ENCODE data around the gene FCSK.
A peak's percentile ranks its signal among the peaks of the same experiment; 100 is the strongest.
"Not testable (repeated sequence)": the region's sequence is repeated elsewhere in the genome, so short reads cannot be mapped to it uniquely, and the experiment has no call there.

The FCSK gene

DNA sequence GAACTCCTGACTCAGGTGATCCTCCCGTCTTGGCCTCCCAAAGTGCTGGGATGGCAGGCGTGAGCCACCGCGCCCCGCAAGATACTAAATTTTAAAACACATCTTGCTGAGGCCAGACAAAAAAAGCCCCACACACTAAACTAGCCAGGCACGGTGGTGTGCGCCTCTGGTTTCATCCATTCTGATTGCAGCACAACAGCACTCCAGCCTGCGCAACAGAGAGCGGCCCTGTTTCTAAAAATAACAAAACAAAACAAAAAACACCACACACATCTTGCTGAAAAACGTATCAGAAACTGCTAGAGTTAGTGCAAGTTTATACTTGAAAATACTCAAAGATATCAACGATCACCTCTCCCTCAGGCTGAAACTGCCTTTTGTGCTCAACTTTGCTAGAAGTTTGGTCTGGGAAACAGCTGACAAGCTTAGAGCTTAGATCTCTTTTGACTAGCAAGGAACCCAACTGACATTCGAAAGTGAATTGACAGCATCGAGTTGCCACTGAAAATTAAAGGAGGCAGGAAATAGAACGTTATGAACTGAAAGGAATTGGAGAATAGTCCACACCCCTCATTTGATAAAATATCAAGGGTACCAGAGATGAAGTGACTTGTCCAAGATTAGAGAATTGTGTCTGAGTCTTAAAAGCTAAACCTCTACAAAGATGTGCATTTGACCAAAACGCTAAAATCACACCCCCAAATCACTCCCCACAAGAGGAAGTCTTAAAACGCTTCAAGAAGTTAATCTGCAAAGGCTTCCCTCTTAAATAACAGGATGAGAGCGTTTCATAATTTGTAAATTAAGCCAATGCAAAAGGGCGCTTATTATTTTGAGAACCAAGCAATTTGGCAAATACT is 68.1 kb downstream of the FCSK start:
- no peak for DNase-seq (ENCODE audit: low read depth in 2 of 3, low spot score in 1 of 3)

DNA sequence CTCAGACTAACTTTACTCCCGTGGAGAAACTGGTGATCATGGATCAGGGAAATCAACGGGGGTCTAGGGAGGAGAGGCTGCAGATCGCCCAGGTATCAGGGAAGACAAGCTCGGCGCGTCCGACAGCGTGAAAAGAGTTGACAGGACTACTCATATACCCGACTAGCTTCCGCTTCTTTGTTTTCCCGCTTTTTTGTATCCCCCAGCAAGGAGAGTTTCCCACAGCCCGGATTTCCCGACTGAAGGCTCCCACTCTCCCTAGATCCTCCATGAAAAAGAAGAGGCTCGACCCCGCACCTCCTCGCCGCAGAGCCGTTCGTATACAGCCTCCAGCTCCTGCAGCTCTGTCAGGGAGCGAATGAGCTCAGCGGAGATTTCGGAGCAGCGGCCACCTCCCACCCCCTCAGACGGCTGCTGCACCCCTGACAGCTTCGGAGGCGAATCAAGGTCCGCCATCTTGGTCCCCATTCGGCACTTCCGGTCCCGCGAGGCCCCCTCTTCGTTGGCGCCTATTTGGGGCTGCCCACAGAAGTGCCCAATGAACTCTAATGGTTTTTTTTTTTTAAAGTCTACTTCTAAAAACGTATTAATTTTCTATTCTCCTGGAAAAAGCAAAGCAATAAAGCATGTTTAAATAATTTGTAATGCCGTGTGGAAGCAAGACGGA is 68.8 kb downstream of the FCSK start, which contains the start of gene COG4:
Gene COG4 (minus strand): TSS at position 479 of the 667 bp plus-strand sequence. CDS start 11 bp downstream, at position 468.
- DNase-seq (ENCODE audit: low read depth in 2 of 3, low spot score in 1 of 3), result peak; percentile 84 to 89 (median 88)

DNA sequence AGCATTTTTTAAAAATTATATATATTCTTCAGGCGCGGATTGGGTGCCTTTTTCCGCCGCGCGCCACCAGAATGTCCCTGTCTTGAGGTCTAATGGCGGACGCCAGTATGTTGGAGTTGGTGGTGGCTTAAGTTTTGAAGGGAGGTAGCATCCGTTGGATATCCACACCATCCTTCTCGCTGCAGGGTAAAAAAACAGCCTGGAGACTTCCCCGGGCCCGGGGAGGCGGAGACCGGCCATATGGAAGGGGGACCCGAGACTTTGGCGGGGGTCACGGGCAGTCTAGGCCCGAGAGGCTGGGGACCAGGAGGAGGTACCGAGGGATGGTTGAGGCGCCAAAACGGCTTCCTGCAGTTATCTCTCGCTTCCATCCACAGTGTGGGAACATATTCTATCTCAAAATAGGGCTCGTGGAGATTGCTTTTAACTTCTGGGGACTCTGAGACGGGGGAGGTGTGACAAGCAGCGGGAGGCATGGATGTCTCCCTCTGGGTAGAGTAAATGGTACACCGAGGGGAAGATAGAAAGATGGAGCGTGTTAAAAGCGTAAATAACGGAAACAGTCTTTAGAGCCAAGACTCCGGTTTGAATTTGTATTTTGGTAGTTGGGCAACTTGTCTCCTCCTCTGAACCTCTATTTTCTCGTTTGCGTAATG is 69.5 kb downstream of the FCSK start, which contains the start of gene SF3B3:
Gene SF3B3 (plus strand): TSS at position 74 of the 656 bp plus-strand sequence. CDS start 2,841 bp downstream, outside the sequence.
- peak; percentile 52 to 56 (median 53) for DNase-seq (ENCODE audit: low read depth in 2 of 3, low spot score in 1 of 3)

DNA sequence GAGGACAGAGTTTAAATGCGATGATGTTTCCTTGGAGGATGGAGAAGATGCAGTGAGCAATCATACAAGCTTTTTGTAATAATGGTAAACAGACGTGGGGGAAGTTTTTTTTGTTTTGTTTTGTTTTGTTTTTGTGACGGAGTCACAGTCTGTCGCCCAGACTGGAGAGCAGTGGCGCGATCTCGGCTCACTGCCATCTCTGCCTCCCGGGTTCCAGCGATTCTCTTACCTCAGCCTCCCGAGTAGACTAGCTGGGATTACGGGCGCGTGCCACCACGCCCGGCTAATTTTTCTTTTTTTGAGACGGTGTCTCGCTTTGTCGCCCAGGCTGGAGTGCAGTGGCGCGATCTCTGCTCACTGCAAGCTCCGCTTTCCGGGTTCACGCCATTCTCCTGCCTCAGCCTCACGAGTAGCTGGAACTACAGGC is 70.0 kb downstream of the FCSK start:
- DNase-seq (ENCODE audit: low read depth in 2 of 3, low spot score in 1 of 3), result not testable (repeated sequence)

DNA sequence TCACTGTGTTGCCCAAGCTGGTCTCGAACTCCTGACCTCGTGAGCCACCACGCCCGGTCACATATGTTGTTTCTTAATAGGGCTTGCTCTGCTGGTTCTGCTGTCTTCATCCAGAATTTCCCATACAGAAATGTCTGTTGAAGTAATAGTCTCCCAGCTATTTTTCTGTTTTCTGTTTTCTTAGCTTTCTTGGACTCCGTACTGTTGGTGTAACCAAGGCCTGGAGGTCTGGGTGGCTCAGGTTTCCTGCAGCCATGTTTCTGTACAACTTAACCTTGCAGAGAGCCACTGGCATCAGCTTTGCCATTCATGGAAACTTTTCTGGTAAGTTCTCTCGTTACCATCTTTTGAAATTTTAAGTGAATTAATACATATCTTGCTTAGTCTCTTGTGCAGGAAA is 72.0 kb downstream of the FCSK start:
- no peak for DNase-seq (ENCODE audit: low read depth in 2 of 3, low spot score in 1 of 3)

DNA sequence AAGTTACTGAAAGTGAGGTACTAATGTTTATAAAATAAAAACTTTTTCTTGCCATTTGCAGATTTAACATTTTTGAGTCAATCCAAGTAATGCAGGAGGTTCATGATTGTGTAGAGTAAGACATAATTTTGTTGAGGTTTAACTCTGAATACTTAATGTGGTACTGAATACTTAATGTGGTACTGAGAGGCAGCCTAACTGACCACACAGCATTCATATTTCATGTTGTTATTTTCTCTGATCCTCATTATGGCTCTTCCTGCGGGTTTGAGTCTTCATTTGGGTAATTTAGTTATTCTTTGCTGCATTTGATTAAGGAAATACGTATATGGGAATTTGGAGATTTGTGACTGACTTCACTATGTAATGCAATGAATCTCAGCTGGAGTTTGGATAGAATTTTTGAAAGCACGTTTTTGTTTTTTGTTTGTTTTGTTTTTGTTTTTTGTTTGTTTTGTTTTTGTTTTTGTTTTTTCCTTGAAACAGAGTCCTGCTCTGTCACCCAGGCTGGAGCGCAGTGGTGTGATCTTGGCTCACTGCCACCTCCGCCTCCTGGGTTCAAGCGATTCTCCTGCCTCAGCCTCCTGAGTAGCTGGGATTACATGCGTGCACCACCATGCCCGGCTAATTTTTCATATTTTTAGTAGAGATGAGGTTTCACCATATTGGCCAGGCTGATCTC is 73.1 kb downstream of the FCSK start:
- DNase-seq (ENCODE audit: low read depth in 2 of 3, low spot score in 1 of 3), result no peak

DNA sequence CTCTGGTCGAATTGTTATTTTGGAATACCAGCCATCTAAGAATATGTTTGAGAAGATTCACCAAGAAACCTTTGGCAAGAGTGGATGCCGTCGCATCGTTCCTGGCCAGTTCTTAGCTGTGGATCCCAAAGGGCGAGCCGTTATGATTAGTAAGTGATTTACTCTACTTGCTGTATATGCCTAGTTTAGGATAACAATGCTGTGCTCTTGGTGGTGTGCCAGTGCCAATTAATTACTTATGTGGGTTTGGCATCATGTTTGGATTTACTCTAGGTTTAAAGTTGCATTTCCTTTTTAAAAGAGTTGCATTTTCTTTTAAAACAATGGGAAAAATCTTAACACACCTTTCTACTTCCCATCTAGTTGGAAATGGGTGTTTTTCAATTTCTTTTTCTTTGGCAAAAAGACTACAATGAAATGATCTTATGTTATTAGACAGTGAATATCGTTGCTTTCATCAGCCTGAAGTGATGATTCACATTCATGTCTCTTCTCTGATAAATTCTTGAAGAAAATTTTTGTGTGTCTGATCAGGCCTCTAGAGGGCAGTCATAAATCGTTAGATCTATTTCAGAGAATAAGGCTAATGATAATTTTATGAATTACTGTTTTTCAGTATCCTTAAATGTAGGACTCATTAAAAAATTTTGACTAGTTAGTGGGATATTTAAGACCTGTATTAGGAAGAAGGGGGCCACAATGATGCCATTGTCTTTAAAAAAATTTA is 74.8 kb downstream of the FCSK start:
- no peak for DNase-seq (ENCODE audit: low read depth in 2 of 3, low spot score in 1 of 3)
